GM21529 (cell line): ENCODE data around the gene NHEJ1.

Experiments used
- ATAC-seq: cut with Tn5 transposase; IDR thresholded peaks from one replicate; pipeline ENCODE4 v1.9.1; 2021; ENCODE audit not compliant: unreplicated experiment

Gene NHEJ1

DNA sequence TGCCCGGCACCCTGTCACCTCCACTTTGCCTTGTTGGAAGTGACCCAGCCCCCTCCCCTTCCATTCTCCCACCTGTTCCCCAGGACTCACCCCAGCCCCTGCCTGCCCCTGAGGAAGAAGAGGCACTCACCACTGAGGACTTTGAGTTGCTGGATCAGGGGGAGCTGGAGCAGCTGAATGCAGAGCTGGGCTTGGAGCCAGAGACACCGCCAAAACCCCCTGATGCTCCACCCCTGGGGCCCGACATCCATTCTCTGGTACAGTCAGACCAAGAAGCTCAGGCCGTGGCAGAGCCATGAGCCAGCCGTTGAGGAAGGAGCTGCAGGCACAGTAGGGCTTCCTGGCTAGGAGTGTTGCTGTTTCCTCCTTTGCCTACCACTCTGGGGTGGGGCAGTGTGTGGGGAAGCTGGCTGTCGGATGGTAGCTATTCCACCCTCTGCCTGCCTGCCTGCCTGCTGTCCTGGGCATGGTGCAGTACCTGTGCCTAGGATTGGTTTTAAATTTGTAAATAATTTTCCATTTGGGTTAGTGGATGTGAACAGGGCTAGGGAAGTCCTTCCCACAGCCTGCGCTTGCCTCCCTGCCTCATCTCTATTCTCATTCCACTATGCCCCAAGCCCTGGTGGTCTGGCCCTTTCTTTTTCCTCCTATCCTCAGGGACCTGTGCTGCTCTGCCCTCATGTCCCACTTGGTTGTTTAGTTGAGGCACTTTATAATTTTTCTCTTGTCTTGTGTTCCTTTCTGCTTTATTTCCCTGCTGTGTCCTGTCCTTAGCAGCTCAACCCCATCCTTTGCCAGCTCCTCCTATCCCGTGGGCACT is 21.9 kb upstream of the NHEJ1 start:
- no peak for ATAC-seq

DNA sequence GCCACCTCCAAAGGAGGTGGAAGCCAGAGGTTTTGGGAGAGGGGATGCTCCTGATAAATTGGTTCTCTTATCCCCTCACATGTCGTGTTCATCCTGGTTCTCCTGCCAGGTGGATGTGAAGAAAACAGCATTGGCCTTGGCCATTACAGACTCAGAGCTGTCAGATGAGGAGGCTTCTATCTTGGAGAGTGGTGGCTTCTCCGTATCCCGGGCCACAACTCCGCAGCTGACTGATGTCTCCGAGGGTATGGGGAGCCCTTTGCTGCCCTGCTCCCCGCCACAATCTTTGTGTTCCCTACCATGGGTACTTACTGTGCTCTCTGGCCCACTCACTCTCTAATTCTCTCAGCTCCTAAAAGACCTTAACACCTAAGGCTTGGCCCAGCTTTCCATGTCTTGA is 20.9 kb upstream of the NHEJ1 start:
- ATAC-seq = no peak

DNA sequence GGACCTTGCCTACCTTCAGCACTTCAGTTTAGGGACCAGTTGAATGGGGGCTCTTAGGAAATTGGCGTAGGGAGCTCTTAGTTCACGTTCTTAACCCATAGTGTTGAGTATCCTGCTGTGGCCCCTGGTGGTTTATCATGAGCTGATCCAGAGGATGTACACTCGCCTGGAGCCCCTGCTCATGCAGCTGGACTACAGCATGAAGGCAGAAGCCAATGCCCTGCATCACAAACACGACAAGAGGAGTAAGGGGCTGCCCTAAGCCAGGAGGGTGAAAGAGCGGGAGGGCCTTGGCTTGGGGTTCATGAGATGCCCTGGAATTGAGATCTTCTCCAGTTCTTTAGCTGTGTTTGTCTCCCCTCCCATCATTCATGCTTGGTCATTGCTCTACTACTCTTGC is 20.3 kb upstream of the NHEJ1 start:
- ATAC-seq = no peak

DNA sequence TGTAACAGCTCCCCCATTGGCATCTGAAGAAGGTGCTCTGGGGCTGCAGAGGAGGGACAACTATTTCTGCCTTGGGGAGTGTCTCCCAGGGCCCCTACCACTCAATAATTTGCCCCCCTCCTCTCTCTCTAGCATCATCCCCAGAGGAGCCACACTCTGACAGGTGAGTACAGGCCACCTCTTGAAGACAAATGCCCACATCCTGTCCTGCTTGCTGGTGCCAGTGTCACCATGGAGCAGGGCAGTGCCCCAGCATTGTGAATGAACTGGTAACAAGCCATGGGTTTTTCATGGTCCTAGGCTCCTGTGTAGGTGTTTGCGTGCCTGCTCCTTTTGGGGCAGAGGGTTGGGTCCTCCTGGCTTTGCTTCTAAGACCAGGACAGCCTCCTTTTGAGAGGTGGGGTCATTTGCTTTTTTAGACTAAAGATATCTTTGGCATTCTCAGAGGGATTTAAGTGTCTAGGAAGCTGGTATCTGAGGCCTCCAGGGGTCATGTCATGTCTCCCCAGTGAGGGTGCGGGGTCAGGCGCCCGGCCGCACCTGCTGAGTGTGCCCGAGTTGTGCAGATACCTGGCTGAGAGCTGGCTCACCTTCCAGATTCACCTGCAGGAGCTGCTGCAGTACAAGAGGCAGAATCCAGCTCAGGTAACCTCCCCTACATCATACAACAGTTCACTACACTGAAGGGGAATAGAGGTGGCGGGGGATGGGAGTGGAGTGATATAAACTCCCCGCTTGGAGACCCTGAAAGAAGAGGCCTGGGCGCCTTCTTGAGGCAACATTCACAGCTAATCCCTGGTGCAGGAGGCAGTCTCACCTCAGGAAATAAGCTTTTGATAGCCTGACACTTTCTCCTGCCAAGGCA is 19.2 kb upstream of the NHEJ1 start:
- ATAC-seq = no peak

- peak; percentile 14 for ATAC-seq
Observed at GRCh38 chr2:219178377-219179175, 18.0 kb upstream of the NHEJ1 start.

- ATAC-seq = peak; percentile 38
Observed at GRCh38 chr2:219177552-219178376, 17.1 kb upstream of the NHEJ1 start, which contains the start of gene RETREG2. Gene RETREG2 (plus strand): TSS chr2:219178275. CDS start chr2:219178353, 78 bp downstream.

DNA sequence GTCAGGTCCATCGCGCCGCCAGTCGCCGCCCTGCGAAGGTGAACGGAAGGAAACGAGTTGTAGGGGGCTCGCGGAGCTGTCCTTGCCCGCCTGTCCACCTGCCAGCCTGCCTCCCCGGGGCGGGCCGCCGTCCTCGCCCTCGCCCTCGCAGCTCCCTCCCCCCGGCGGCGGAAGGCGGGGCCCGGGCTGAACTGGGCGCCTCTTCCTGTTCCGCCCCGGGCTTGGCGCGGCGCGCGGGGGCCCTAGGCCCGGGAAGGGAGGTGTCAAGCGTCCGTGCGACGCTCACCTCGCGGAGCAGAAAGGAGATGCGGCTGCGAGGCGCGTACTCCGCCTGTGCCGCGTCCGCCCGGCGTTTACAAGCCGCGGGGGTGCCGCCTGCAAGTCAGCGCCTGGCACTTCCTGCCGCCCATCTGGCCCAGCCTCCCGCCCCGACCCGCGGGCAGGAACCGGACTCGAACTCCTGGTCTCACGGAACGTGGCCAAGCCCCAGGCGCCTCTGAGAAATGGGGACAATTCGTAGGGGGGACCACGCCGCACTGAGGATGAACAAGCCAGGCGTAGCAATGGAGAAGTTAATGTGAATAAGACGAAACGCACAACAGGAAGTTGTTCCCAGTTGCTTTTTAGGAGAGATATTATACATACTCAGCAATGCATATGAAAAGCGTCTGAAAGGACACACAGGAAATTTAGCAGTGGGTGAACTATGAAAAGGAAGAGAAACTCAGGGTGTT is 16.4 kb upstream of the NHEJ1 start, which contains the start of gene CNPPD1:
Gene CNPPD1, minus strand, starts transcription at position 108 of the 734 bp plus-strand sequence. Its CDS starts 97 bp downstream, at position 11.
- ATAC-seq = peak; percentile 71

DNA sequence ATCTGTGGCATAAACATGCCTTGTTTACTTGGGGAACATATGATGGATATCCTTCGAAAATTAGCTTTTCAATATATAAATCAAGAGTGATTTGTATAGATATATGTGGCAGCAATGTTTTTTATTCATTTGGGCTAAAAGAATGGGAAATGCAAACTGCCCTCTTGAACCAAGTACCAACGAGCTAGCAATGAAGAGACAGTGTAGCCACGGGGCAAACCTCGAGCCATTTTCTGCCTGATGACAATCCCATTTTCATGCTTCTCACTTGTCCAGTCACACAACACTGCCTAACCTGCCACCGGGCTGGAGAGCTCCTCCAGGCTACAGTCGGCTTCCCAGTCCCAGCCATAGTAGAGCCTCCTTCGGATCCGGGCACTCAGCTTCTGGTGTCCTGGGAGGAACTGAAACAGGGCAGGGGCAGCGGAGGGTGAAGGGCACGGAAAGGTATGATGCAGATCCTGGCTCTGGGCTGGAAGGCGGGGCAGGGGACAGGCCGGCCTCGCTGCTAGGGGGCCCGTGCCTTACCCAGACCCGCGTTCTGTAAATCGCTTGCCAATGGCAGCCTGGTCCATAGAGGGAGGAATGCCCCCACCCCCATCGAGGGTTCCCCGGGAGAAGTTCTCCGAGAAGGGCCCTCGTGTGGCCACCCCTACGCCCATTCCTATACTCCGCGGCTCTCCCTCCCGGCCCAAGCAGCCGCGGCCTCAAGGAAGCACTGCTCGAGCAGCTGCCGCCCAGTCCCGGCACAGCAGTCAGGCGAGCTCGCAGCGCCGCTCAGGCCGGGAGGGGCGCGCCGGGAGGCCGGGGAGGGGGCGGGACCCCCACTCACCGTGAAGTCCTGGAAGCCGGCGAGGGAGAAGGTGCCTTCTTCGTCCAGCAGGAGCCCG is 15.6 kb upstream of the NHEJ1 start:
- peak; percentile 35 for ATAC-seq

DNA sequence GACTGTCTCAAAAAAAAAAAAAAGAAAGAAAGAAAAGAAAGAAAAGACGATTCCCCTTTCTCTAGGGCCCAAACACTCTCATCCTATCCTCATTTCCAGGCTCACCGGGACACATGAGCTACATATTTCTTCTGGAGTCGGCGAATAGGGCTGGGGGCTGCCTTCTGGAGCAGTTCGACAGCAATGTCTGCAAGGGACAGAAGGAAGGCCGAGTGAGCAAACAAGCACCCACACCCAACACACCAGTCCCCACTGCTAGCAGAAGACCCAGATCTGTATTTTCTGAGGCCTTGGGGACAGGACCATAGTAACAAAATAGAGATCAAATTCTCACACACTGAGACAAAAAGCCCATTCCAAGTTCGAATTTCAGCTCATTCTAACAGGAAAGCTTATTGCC is 14.9 kb upstream of the NHEJ1 start:
- no peak for ATAC-seq

GRCh38 chr2:219174801-219175200 is 14.2 kb upstream of the NHEJ1 start:
- no peak for ATAC-seq

DNA sequence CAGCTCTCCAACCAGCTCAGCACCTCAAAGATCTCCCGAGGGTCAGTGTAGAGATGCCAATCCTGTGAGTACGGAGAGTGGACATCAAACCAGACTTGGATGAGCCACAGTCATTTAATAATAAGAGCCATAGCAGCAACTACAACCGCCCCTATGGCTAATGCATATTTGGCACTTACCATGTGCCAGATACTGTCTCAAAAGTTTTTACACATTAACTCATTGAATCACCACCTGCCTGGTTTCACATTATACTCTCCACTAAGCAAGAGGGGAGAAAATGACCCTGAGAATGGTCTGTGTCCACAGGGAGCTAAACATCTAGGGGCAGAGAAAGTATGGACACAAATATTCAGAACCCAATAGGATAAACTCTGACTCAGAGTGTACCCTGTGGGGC is 13.5 kb upstream of the NHEJ1 start:
- ATAC-seq = no peak

DNA sequence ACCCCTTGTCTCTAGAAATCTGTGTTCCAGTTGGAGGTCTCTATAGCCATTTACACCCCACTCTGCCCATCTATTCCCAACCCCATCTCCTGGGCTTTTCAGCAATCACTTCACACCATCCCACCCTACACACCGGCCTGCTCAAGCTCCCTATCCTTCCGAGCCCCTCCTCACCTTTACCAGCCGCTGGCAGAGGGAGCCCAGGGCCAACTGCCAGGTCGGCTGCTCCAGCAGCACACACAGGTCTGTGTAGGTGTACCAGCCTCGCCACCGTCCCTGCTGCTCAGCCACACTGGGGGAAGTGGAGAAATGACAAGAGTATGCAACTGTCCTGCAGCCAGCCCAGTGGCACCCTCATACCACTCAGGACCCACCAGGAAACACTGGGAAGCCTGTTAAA is 12.6 kb upstream of the NHEJ1 start:
- no peak for ATAC-seq

DNA sequence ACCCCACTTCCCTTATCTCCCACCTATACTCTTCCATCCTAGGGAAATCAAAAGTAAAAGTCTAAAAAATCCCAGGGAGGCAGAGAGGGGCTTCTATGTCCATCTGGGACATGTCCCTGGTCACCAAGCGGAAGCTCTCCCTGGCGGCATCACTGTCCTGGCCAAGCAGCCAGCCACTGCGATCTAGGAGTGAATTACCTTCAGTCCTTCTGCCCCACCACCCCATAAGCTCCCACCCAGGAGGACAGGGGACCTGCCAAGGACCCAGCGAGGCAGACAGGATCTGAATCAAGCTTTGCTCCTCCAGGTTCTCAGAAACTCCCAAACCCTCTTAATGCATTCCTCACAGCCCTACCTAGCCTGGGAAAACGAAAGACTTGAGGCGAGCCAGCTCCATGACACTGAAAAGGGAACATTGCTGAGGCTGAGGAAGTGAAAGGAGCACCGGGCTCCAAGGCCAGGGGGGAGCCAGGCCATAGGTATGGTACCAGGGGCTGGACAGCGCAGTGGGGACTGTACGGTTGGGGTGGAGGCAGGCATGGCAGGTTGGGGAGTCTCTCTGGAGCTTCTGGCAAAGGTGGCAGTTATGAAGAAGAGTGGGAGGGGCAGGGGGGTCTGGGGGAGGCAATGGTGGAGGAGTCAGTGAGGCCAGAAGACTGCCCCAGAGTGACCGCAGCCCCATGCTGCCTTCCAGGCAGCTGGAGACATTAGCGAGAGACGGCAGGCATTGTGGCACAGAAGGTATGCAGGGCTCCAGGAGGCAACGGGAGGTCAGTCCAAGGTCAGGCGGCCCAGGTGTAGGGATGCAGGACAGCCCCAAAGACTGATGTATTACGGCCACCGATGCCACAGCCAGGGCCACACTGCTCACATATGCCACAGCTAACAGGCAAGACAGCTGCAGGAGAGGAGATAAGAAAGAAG is 11.9 kb upstream of the NHEJ1 start:
- no peak for ATAC-seq

DNA sequence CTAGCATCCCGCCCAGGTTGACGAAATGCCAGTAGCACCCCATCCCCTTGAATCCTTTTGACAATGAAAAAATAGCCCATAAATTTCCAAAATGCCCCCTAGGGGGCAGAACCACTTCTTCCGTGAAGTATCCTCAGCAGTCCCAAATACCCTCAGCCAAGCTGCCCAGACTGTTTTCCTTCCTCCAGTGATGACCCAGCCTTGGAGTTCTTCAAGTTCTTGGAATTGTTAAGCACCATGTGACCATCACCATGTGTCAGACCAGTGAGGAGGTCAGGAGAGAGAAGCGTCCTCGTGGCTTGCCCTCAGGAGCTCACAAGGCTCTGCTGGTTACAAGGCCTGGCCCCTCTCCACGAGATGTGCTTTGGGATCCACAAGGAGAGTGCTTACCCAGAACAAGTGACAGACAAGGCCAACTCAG is 10.6 kb upstream of the NHEJ1 start:
- ATAC-seq = no peak

GRCh38 chr2:219169930-219170654 is 9.5 kb upstream of the NHEJ1 start, which contains the start of gene SLC23A3:
Gene SLC23A3 (minus strand): TSS chr2:219170029. CDS start chr2:219169984, 45 bp downstream.
- no peak for ATAC-seq

- ATAC-seq = no peak
Observed at GRCh38 chr2:219168932-219169331, 8.3 kb upstream of the NHEJ1 start.

GRCh38 chr2:219168526-219168925 is 7.9 kb upstream of the NHEJ1 start:
- ATAC-seq = no peak
